GM23338 (cell line): ENCODE results near the gene CUX1. TPM values are rescaled to one million over a fixed set of nuclear protein-coding genes. Genes with fewer than 3 reads are reported as not detected.

Experiments
- ATAC-seq: fragments of 200-7000 bp; cut with Tn5 transposase; 3 replicates; pipeline ENCODE4 v1.9.1; 2020
- DNase-seq: peaks from one replicate; pipeline ENCODE4 v3.0.0-alpha.2; 2015; ENCODE audit warnings: low spot score
- H2AFZ ChIP-seq: fragments of 200-600 bp; sonication (generic); 2 replicates; pipeline ENCODE4 v1.8.0; 2016; ENCODE audit warnings: antibody characterized with exemption, mild to moderate bottlenecking, moderate library complexity
- H3F3A ChIP-seq: fragments of 200-600 bp; sonication (generic); replicated peaks from 2 replicates; pipeline ENCODE4 v1.8.0; 2017; ENCODE audit warnings: antibody characterized with exemption, mixed run types, low read depth
- H3K27ac ChIP-seq: fragments of 200-600 bp; sonication (generic); 2 replicates; pipeline ENCODE4 v1.6.1; 2016; ENCODE audit warnings: low read depth
- H3K27me3 ChIP-seq: fragments of 200-600 bp; sonication (generic); 2 replicates; pipeline ENCODE4 v1.8.0; 2016; ENCODE audit warnings: mild to moderate bottlenecking, mixed run types, moderate library complexity; ENCODE audit not compliant: insufficient read depth
- H3K36me3 ChIP-seq: fragments of 200-600 bp; sonication (generic); 2 replicates; pipeline ENCODE4 v1.8.0; 2016; ENCODE audit warnings: mild to moderate bottlenecking; ENCODE audit not compliant: insufficient read depth
- H3K4me1 ChIP-seq: fragments of 200-600 bp; sonication (generic); 2 replicates; pipeline ENCODE4 v1.8.0; 2016; ENCODE audit warnings: mild to moderate bottlenecking, moderate library complexity; ENCODE audit not compliant: insufficient read depth
- H3K4me2 ChIP-seq: fragments of 200-600 bp; sonication (generic); 2 replicates; pipeline ENCODE4 v1.7.1; 2017; ENCODE audit warnings: mixed run types
- H3K4me3 ChIP-seq: fragments of 200-600 bp; sonication (generic); 2 replicates; pipeline ENCODE4 v1.6.1; 2016; ENCODE audit warnings: mixed run types
- H3K79me2 ChIP-seq: fragments of 200-600 bp; sonication (generic); replicated peaks from 2 replicates; pipeline ENCODE4 v1.8.0; 2017; ENCODE audit warnings: mild to moderate bottlenecking; ENCODE audit not compliant: insufficient read depth
- H3K9me2 ChIP-seq: fragments of 200-600 bp; sonication (generic); 2 replicates; pipeline ENCODE4 v1.8.0; 2017; ENCODE audit not compliant: insufficient read depth
- H4K20me1 ChIP-seq: fragments of 200-600 bp; sonication (generic); replicated peaks from 2 replicates; pipeline ENCODE4 v1.8.0; 2017; ENCODE audit warnings: mild to moderate bottlenecking; ENCODE audit not compliant: insufficient read depth
- H3K27ac Mint-ChIP-seq: 2 replicates; pipeline ENCODE4 v1.8.0; 2020; ENCODE audit warnings: inconsistent platforms, mild to moderate bottlenecking, moderate library complexity, mixed read lengths
- H3K27me3 Mint-ChIP-seq: 3 replicates; pipeline ENCODE4 v1.8.0; 2022; ENCODE audit warnings: low read depth, mild to moderate bottlenecking, moderate library complexity, mixed read lengths, inconsistent platforms; ENCODE audit not compliant: insufficient read depth, poor library complexity
- H3K36me3 Mint-ChIP-seq: 3 replicates; pipeline ENCODE4 v1.8.0; 2021; ENCODE audit warnings: low read depth, mild to moderate bottlenecking, inconsistent platforms, moderate library complexity, mixed read lengths
- H3K4me1 Mint-ChIP-seq: 3 replicates; pipeline ENCODE4 v1.8.0; 2020; ENCODE audit warnings: mild to moderate bottlenecking, inconsistent platforms, mixed read lengths
- H3K4me3 Mint-ChIP-seq: 3 replicates; pipeline ENCODE4 v1.8.0; 2021; ENCODE audit warnings: moderate library complexity, mild to moderate bottlenecking, inconsistent platforms, mixed read lengths
- H3K9me3 Mint-ChIP-seq: 3 replicates; pipeline ENCODE4 v1.8.0; 2020; ENCODE audit warnings: moderate library complexity, mild to moderate bottlenecking, inconsistent platforms, mixed read lengths
- CREB1 ChIP-seq: fragments of 250-450 bp; sonication (Bioruptor Pico); IDR thresholded peaks from 2 replicates; pipeline ENCODE4 v1.5.0; 2020; ENCODE audit warnings: low read depth, mild to moderate bottlenecking, moderate library complexity
- EZH2 ChIP-seq: fragments of 200-600 bp; sonication (generic); IDR thresholded peaks from one replicate; pipeline ENCODE4 v1.8.0; 2017; ENCODE audit warnings: antibody characterized with exemption, mild to moderate bottlenecking, low read depth; ENCODE audit not compliant: unreplicated experiment
- JUNB ChIP-seq: IDR thresholded peaks from one replicate; pipeline ENCODE4 v1.6.1; 2016; ENCODE audit warnings: antibody characterized with exemption; ENCODE audit not compliant: unreplicated experiment
- NANOG ChIP-seq: IDR thresholded peaks from 2 replicates; pipeline ENCODE4 v1.6.1; 2016; ENCODE audit warnings: antibody characterized with exemption, borderline replicate concordance
- ZNF114 ChIP-seq: fragments of 250-450 bp; sonication (Bioruptor Pico); IDR thresholded peaks from 2 replicates; pipeline ENCODE4 v1.5.0; 2020; ENCODE audit warnings: mild to moderate bottlenecking, moderate library complexity
- ZNF331 ChIP-seq: fragments of 250-450 bp; sonication (Bioruptor Pico); IDR thresholded peaks from 2 replicates; pipeline ENCODE4 v1.5.0; 2020; ENCODE audit warnings: low read depth, mild to moderate bottlenecking, moderate library complexity
- ZNF462 ChIP-seq: fragments of 250-450 bp; sonication (Bioruptor Pico); IDR thresholded peaks from 2 replicates; pipeline ENCODE4 v1.5.0; 2020; ENCODE audit warnings: mild to moderate bottlenecking, moderate library complexity
- polyA plus RNA-seq: library from polyadenylated mRNA; unstranded; fragments of >200 nt; fragmentation: Nextera tagmentation; extraction: Ambion mirVana; gene quantifications from 2 replicates; pipeline ENCODE4 v1.2.1, GENCODE V29; 2016
- total RNA-seq: library from RNA; depleted of rRNA; stranded (reverse); fragments of >200 nt; shearing (Covaris generic); gene quantifications from 2 replicates; pipeline ENCODE4 v1.2.3, GENCODE V29; 2014
- TF ChIP-seq, protein P1 (sequence below), 2 experiments: fragments of 200-600 bp in 1 of 2; sonication (generic) in 1 of 2; conservative IDR thresholded peaks; 2 replicates each; pipeline versions ENCODE4 v1.5.1 to v1.6.1; 2016 to 2017; ENCODE audit warnings: antibody characterized with exemption in 2 of 2, low read depth in 2 of 2, mild to moderate bottlenecking in 2 of 2, moderate library complexity in 1 of 2
- TF ChIP-seq, protein P2 (sequence below): IDR thresholded peaks from 2 replicates; pipeline ENCODE4 v1.6.1; 2016; ENCODE audit warnings: antibody characterized with exemption
- TF ChIP-seq, protein P3 (sequence below): IDR thresholded peaks from one replicate; pipeline ENCODE4 v1.6.1; 2018; ENCODE audit warnings: antibody characterized with exemption; ENCODE audit not compliant: unreplicated experiment

Gene CUX1
- total and polyA plus RNA-seq, 2 experiments from 2014 or later, result 49.9 to 64.0 TPM

DNA sequence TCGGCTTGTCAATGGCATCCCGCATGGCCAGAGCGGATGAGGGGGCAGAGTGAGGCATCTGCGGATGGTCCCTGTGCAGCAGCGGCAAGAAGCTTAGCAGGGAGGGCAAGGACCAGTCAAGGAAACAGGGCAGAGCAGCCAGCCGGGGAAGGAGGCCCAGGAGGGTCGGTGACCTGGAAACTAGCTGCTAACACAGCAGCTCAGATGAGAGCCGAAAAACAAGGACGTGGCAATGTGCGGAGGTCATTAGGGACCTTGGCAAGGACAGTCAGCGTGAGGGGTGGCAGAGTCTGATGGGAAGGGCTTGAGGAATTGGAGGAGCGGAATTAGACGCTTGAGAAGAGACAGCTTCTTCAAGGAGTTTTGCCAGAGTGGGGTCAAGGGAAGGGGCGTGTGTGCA is 449.1 kb downstream of the CUX1 start (continued):
- no peak for TF ChIP-seq ZNF331 (CRISPR knock-in tag)

- H3K79me2 ChIP-seq, result no peaks in the 10 kb centered on the region
- no peaks in the 10 kb centered on the region for H3K36me3 ChIP-seq
- Mint-ChIP-seq H3K9me3 (no peaks in the 10 kb centered on the region; the same call in 2 of the 3 replicates), H3K27ac (no peak overlapping the region), H3K4me1 (peaks cover 8% of the 10 kb centered on the region), H3K4me3 (no peak overlapping the region), H3K27me3 (peaks cover 16% of the 10 kb centered on the region), H3K36me3 (no peaks in the 10 kb centered on the region)
- no peak overlapping the region for H3K27ac ChIP-seq
- H2AFZ ChIP-seq, result no peak overlapping the region
- no peaks in the 10 kb centered on the region for H3F3A ChIP-seq
- H3K4me2 ChIP-seq, result no peak overlapping the region
- H3K4me1 ChIP-seq, result no peaks in the 10 kb centered on the region
- no peak overlapping the region for H3K4me3 ChIP-seq
- H3K27me3 ChIP-seq, result no peaks in the 10 kb centered on the region
- ATAC-seq (no peak), DNase-seq (no peak)
- no peaks in the 10 kb centered on the region for H3K9me2 ChIP-seq
- TF ChIP-seq ZNF462 (CRISPR knock-in tag) (no peak), JUNB (no peak), ZNF114 (no peak), CREB1 (CRISPR knock-in tag) (no peak), NANOG (no peak), EZH2 (no peak)
- TF ChIP-seq, protein P1, sequence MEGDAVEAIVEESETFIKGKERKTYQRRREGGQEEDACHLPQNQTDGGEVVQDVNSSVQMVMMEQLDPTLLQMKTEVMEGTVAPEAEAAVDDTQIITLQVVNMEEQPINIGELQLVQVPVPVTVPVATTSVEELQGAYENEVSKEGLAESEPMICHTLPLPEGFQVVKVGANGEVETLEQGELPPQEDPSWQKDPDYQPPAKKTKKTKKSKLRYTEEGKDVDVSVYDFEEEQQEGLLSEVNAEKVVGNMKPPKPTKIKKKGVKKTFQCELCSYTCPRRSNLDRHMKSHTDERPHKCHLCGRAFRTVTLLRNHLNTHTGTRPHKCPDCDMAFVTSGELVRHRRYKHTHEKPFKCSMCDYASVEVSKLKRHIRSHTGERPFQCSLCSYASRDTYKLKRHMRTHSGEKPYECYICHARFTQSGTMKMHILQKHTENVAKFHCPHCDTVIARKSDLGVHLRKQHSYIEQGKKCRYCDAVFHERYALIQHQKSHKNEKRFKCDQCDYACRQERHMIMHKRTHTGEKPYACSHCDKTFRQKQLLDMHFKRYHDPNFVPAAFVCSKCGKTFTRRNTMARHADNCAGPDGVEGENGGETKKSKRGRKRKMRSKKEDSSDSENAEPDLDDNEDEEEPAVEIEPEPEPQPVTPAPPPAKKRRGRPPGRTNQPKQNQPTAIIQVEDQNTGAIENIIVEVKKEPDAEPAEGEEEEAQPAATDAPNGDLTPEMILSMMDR (conservative IDR thresholded peaks at IDR 0.05; ENCODE audit: low read depth in 2 of 2), result no peak
- TF ChIP-seq, protein P2, sequence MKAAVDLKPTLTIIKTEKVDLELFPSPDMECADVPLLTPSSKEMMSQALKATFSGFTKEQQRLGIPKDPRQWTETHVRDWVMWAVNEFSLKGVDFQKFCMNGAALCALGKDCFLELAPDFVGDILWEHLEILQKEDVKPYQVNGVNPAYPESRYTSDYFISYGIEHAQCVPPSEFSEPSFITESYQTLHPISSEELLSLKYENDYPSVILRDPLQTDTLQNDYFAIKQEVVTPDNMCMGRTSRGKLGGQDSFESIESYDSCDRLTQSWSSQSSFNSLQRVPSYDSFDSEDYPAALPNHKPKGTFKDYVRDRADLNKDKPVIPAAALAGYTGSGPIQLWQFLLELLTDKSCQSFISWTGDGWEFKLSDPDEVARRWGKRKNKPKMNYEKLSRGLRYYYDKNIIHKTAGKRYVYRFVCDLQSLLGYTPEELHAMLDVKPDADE, result no peak
- TF ChIP-seq, protein P3, sequence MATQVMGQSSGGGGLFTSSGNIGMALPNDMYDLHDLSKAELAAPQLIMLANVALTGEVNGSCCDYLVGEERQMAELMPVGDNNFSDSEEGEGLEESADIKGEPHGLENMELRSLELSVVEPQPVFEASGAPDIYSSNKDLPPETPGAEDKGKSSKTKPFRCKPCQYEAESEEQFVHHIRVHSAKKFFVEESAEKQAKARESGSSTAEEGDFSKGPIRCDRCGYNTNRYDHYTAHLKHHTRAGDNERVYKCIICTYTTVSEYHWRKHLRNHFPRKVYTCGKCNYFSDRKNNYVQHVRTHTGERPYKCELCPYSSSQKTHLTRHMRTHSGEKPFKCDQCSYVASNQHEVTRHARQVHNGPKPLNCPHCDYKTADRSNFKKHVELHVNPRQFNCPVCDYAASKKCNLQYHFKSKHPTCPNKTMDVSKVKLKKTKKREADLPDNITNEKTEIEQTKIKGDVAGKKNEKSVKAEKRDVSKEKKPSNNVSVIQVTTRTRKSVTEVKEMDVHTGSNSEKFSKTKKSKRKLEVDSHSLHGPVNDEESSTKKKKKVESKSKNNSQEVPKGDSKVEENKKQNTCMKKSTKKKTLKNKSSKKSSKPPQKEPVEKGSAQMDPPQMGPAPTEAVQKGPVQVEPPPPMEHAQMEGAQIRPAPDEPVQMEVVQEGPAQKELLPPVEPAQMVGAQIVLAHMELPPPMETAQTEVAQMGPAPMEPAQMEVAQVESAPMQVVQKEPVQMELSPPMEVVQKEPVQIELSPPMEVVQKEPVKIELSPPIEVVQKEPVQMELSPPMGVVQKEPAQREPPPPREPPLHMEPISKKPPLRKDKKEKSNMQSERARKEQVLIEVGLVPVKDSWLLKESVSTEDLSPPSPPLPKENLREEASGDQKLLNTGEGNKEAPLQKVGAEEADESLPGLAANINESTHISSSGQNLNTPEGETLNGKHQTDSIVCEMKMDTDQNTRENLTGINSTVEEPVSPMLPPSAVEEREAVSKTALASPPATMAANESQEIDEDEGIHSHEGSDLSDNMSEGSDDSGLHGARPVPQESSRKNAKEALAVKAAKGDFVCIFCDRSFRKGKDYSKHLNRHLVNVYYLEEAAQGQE, result no peak
- H4K20me1 ChIP-seq, result no peaks in the 10 kb centered on the region
Observed at GRCh38 chr7:102268635-102269034, 451.2 kb downstream of the CUX1 start.
